ENCODE data around the gene LDLRAD4.
A peak's percentile ranks its signal among the peaks of the same experiment; 100 is the strongest.

LDLRAD4 gene

DNA sequence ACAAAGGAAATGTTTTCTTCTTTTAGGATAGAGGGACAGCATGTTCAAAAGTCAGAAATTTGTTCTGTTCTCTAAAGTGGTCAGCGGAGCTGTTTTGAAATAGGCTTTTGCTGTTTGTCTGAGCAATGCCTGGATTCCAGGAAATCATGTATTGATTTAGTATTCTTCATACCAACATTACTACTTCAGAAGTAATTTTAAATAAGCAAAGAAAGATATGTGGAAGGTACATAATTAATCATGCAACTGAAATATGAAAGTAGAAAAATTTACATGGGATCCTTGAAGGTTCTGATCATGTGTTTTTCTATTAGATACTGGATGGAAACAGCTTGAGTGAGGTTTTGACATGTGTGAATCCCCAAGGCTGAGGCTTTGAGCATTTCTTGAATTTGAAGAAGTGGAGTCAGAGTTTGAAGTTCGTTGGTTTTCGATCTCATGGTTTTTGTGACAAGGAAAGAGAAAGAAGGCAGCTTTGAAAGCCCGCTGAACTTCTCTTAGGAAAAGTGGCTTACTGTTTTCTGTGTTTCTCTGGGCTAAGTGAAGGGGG lies 220.0 kb downstream of the LDLRAD4 start:
- no peak for DNase-seq

DNA sequence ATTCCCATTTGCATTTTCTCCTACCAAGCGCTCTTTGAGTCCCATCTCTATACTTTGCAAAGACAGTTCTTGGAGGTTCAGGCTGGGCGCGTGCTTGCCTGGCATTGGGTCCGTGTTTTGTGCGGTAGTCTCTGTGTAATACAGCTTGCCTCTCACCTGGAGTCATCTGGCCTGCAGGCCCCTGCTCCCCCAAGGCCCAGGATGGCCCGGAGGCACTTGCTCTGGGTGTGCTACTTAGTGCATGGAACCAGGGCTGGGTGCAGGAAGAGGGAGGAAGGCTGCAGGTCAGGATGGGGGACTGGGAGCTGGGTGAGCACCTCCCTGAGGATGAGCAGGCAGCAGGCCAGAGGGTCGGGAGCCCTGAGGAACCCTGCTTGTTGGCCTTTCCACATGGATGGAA lies 220.9 kb downstream of the LDLRAD4 start:
- DNase-seq: no peak

DNA sequence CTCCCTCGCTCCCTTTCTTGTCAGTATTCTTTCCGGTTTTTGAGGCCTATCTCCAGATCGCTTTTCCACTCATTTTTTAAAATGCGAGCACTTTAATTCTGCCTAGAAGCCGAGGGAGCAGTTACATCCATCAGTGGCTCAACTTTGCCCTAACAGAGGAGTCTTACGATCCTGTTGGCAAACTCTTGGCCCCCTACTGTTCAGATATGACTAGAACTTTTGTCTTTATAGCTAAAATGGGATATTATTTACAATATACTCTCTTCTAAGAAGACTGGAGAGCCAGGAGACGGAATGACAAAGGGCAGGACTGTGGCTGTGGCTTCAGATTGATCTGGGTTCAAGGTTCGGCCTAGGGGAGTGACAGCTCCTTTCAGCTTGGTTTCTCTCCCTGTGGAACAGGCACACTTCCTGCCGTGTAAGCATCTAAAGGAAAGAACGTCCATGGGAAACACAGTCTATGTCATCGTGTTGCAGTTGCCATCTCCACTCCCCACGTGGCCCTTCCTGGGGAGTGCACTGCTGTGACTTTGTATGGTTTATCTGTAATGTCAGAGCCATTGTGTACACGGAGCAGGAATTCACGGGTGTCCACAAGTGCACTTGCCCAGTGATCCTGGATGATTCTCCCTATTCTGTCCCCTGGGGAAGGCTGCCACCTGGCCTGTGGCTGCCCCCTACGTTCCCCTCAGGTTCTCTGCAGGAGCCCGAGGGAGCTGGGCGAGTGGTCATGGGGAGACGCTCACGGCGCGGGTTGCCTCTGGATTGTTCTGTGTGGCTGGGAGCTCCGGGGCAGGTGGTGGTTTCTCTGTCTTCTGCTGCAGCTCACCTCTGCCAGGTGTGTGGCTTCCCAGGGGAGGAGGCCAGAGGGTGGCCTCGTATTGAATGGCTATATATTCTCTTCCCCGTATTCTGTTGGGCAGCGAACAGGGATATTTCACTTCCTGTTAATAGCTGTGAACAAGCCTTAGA lies 222.0 kb downstream of the LDLRAD4 start:
- no peak for DNase-seq

DNA sequence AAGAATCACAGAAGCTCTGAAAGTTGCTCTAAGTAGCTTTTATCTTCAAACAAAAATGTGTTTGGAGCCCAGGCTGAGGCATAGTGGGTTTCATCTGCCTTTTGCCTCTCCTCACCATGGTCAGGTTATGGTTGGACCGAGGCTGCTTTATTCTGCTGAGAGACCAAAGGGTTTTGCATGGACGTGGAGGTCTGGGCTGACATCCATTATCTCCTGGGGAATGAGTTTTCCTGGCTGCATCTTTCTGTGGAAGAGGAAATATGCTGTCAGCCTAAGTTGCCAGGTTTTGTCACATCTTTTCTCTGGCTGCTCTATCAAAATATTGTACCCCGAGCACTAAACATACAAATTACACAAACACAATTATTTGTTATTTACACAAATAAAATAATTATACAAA lies 223.2 kb downstream of the LDLRAD4 start:
- no peak for DNase-seq

DNA sequence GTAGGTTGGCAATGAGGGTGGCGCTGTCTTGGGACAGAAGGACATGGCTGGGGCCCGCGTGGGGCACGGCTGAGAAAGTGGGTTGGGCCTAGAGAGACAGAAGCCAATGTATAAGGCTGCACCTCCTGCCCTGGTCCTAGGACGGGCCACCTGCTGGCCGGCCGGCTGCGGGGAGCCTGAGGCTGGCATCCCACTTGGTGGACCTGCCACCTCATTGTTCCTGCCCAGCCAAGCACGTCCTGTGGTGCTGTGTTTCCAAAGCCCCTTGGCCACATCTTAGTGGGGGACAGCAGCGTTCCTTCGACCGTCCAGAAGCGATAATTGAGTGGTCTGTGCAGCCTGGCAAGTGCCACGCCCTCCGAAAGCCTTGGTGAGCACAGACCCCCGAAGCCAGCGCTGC lies 223.9 kb downstream of the LDLRAD4 start:
- DNase-seq: no peak

DNA sequence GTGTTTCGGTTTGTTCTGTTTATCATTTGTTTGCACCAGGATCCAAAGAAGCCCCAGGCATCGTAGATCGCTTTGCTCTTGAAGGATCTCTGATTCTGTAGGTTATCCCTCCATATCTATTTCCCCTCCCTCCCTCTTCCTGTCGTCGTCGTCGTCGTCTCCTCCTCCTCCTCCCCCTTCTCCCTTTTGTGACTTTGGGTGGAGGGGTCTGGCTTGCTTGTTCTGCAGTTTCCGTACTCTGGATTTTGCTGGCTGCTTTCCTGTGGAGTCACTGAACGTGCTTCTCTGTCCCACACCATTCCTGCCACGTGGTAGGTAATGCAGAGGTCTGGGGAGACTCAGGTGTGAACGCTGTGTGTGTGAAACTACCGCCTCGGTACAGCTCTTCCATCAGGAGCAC lies 225.0 kb downstream of the LDLRAD4 start:
- DNase-seq: no peak

DNA sequence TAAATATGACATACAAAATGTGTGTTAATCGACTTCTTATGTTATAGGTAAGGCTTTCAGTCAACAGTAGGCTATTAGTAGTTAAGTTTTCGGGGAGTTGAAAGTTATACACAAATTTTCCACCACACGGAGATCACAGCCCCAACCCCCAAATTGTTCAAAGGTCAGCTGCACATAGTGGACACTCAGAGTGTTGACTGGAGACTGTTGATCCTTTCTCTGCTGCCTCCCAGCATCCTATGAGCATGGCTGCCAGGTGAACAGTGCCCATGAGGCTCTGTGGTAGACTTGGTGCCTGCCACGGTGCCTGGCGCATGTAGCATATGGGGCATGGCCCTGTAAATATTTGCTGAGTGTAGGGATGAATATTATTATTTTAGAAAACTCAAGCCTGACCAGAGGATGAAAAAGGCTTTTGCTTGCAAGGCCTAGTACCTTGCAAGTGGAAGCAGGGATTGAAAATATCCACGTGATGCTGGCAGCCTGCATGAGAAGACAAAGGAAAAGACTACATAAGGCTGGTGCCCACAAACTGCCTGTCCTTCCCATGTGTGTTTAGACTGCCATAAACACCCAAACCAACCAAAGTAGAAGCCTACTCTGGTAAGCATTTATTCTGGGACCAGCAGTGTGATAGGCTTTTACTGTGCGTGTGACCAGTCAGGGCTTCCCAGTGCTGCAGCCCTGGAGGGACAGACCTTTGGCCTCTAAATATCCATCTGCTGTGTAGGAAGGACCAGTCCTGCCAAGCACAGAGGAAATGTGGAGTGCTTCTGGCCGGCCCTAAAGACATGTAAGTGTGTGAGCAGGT lies 226.1 kb downstream of the LDLRAD4 start:
- DNase-seq: no peak

DNA sequence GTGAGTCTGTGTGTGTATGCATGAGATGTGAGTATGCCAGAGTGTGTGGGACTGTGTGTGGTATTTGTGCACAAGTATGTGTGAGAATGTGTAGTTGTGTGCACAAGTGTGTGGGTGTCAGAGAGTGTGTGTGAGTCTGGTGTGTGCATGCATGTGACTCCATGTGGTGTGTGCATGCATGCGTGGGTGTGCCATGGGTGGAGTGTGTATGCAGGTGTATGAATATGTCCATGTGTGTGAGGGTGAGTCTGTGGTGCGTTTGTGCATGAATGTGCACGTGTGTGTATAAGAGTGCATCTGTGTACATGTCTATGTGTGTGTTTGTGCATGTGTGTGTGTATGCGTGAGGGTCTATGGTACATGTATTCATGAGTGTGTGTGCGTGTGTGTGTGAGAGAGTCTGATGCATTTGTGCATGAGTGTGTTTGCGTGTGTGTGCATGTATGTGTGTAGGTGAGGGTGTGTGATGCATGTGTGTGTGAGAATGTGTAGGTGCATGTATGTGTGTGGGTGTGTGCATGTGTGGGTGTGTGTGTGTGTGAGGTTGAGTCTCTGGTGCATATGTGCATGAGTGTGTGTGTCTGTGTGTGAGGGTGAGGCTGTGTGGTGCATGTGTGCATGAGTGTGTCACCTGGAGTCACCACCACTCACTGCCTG lies 226.8 kb downstream of the LDLRAD4 start:
- no peak for DNase-seq

DNA sequence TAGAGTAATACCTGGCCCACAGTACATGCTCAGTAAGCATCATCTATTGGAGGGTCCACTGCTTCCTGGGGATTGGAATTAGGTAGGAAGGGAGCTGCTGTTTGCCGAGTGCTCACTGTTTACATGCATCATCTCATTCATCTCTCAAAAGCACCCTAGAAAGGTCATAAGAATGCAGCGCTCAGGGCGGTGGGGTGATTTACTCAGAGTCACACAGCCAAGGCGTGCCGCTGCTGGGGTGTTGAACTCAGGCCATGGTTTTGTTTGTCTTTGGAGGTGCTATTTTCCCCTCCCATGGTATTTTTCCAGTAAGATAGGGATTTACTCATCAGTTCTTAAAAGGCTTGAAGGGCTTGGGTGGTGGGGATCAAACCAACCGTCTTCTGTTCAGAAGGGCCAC lies 227.5 kb downstream of the LDLRAD4 start:
- no peak for DNase-seq

DNA sequence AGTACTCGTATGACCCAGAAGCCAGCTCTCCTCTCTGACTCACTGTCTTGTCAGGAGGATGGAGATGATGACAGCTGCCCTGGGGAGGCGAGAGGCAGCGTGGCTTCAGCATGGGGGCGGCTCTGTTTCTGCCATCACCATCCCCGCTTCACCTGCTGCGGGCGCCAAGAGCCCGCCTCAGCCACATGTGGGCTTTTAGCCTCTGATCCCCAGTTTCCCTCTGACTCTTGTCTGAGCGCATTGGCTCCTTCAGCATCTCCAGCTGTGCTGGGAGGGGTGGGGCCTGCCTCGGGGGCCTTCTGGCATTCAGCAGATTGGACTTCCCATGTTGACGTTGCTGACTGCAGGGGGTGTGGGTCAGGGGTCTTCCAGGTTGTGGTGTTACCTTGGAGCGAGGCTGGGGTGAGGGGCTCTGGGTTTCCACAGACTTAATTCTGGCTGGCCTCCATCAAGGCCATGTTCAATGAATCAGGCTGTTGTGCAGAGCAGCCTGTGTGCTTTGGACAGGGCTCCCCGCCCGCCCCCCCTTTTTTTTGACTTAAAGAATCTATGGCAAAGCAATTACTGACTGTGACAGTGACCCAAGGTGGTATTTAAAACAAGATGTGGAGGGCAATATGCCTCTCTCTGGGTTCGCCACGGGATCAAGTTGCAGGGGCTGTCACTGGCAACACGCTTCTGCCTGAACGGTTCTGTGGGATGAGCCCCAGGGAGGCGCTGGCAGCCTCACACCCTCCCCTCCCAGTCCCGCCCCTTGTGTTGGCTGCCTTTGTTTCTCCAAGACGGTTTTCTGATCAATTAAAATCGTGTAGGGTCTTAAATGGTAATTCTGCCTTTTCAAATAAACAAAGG lies 228.3 kb downstream of the LDLRAD4 start:
- DNase-seq: peak; percentile 84

DNA sequence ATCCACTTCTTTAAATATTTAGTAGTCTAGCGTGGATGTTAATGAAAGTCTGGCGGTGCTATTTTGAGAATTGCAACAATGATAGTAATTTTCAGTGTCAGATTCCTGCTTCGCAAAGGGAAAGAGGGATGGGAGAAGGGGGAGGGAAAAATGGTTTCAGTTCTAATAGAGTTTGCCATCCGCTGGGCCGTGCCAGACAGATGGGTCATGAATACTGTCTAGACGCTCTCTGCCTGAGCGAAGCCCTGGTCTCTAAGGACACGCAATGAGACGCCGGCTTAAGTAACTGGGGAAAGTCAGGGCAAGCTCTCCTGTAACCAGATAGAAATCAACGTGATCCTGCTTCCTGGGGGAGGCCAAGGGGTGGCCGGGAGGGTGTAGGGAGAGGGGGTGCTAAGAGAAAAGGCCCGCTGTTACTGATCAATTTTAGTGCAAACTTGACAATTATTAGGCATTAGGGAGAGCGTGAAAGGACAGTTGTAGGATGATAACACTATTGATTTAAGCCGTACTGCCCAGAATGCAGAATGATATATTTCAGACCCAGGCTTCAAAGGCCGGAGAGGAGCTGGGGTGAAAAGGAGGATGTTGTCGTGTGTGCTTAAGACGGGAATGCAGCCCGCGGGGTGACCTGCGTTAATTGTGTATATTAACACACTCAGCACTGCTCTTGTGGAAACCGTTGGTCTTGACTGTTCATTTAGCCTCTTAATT lies 229.2 kb downstream of the LDLRAD4 start:
- peak; percentile 95 for DNase-seq

DNA sequence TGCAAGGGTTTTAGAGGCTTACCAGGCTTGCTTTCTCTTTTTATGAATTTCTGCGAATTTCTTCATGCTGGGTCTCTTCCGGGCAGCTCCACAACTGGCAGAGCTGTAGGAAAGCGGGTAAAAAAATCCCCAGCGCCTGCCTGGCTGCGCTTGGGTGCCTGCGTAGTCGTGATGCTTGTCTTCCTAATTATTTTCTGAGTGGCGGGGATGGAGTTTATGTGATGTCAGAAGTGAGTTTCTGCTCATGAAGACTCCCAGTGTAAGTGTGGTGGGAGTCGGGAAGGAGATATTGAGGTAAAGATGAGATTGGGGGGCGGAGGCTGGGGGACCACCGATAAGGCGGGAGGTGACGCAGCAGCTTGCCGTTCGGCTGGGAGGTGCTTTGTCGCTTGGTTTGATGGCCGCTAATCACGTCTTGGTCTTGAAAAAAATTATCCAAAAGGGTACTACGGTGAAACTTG lies 229.8 kb downstream of the LDLRAD4 start:
- DNase-seq: no peak

DNA sequence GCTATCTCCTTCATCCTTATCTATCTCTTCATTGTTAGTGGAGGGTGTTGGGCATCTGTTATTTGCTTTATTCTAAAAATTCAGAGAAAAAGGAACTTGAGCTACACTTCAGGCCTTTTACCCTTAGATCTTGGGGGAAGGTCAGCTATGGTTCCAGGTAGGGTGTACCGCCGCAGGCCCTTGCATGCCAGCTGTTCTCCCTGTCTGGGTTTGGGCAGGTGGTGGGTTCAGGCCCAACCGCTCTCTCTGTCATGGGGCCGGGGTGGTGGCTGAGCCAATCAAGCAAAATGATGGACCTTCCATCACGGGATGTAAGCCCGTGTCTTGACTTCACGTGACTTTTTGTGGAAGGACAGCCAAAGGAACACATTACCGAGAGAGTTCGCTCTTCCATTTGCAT lies 231.1 kb downstream of the LDLRAD4 start:
- DNase-seq: no peak

DNA sequence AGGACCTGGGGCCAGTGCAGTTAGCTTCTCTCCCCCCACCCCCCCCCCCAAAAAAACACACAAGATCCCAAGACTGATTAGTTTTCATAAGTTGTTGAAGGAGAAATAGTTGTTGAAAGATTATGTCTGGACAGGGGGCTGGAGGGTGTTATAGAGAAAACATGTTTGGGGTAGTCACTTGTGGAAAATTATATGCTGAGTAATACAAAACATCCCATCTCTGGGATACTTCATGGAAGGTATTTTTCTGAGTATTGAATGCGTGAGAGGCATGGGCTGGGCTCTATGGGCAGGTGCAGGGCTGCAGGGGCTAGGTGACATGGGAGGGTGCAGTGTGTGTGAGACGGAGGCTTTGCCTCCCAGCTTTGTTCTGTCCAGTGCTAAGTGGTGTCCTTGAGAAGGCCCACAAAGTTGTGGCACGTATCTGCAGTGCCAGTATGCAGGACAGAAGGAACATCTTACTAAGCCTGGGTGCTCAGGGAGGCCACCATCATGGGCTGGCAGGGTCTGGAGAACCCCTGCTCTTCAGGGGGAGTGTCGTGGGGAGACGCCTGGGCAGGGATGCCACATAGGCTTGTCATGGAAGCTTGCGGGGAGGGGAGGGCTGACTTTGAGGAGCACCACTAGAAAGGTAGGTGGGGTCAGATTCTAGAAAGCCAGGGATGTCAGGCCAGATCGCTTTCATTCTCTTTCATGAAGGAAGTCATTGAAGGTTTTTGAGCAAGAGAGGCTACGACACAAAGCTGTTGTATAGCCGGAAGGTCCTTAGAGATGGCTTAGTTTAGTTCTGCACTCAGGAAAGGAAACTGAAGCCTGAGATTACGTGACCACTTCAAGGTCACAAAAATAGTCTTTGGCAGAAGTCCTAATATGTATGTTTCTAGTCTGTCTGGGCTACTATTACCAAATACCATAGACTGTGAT lies 232.0 kb downstream of the LDLRAD4 start:
- no peak for DNase-seq

DNA sequence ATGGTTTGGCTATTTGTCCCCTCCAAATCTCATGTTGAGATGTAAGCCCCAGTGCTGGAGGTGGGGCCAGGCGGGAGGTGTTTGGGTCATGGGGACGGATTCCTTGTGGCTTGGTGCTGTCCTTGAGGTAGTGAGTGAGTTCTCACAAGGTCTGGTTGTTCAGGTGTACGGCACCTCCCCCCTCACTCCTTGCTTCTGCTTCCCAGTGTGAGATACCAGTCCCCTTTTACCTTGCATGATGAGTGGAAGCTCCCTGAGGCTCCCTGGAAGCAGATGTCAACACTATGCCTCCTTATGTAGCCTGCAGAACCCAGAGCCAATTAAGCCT lies 232.6 kb downstream of the LDLRAD4 start:
- no peak for DNase-seq

DNA sequence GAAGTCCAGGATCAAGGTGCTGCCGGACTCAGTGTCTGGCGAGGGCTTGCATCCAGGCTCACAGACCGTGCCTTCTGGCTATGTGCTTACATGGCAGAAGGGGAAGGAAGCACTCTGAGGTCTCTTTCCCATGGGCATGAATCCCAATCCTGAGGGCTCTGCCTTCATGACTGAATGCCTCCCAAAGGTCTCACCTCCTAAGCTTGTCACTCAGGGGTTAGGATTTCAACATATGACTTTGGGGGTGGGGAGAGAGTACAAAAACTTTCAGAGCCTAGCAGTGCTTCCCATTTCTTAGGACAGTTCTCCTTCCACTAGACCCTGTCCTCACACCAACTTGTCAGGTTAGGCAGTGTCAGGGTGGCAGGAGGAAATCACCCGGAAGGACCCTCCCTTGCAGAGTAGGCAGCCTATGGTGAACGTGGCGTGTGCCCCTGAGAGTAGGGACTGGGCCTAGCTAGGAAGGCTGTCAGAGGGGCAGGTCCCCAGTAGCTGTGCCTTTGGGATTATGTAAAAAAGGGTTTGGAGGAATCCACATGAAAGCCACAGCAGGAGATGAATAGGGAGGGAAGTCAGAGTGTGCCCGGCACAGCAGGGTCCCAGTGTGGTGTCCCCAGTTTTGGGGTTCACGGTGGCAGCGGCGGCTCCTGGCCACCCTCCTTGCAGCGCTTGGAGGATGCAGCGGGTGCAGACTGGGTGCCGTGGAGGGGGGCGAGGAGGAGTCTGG lies 233.3 kb downstream of the LDLRAD4 start:
- DNase-seq: no peak

DNA sequence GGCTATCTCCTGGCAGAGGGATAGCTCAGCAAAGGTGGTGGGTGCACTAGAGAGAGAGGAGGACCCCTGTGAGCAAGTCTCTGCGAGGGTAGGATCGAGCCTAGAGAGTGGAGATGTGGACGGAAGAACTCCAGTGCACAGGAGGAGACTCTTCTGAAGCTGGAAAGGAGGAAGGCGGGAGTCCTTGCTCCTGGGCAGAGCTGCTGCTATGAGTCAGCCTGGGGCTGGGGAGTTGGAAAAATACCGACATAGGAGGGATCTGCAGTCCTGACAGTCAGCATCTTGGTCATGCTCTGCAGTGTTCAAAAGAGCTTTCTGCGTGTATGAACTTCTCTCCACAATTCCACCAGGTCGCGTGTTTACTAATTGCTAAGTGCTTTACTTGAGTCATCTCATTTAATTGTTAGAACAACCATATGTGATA lies 233.8 kb downstream of the LDLRAD4 start:
- DNase-seq: peak; percentile 33

DNA sequence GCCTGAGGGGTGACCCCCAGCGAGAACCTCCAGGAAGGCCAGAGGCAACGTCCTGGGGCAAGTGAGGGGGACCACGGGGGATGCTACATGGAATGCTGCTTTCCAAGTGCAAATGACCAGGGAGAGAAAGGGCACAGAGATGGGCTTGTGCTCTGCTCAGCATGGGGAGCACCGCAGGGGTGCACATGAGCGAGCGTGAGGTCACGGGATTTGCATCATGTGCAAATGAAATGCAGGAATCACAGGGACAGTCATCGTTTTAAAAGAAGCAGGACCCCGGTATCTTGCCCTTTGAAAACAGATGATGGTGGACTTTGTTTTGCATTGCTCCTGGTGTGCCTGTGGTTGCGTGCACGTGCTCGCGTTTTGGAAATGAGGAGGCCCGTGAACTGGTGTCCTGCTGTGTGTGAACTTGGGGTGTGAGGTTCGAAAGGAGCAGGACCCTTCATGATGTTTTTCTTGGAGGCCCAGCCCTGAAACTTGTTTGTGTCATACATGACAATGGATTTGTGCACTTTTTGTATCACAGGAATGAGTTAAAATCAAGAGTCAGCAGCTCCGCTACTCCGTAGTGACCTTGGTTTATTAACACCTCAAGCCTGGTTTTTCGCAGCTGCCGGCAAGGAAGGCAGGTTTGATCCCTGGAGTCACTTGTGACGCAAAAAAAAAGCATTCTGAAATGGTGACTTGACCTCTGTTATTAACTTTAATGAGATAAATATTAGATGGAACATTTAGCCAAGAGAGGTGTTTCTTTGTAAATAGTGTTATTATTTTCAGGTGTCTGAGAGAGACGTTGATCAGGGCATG lies 234.5 kb downstream of the LDLRAD4 start:
- DNase-seq: no peak

DNA sequence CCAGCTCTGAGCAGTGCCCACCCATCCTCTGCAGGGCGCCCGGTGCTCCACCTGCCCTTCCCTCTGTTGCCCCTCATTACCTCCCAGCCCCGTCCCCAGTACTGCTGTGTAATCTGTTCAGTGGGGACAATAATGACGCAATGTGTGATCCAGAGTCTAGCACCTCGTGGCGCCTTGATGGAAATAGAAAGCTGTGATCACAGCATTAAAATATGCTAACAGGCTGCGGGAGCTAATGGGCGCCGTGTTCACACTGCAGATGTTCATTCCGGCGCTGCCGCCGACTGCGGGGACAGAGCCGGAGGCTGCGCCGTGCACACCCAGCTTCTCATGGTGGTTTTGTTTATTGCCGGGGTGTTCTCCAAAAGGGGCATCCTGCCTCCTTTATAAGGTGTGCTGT lies 235.2 kb downstream of the LDLRAD4 start:
- no peak for DNase-seq
